HepG2 (cell line): ENCODE results near the gene CALY. TPM values are rescaled to one million over a fixed set of nuclear protein-coding genes. Genes with fewer than 3 reads are reported as not detected.

Experiments
- BCL6 ChIP-seq: IDR thresholded peaks from 2 replicates; pipeline ENCODE4 v1.6.1; 2016; ENCODE audit warnings: missing genetic modification reagents, missing compliant biosample characterization
- CCAR2 ChIP-seq: fragments of 200-400 bp; formaldehyde crosslinking; optimal IDR thresholded peaks from 2 replicates; pipeline ENCODE3; 2018; ENCODE audit warnings: low read depth, mild to moderate bottlenecking, low read length, moderate library complexity
- CENPX ChIP-seq: sonication (generic); formaldehyde crosslinking; IDR thresholded peaks from 2 replicates; pipeline ENCODE4 v1.9.0; 2021; ENCODE audit warnings: mild to moderate bottlenecking, missing genetic modification reagents, moderate library complexity
- CHD2 ChIP-seq: IDR thresholded peaks from 2 replicates; pipeline ENCODE4 v1.6.1; 2011; ENCODE audit warnings: low read depth, low read length, improper control_type of control experiment
- GATA4 ChIP-seq: sonication (generic); IDR thresholded peaks from 2 replicates; pipeline ENCODE4 v1.6.1; 2016; ENCODE audit warnings: antibody characterized with exemption, low read depth, borderline replicate concordance
- GFI1 ChIP-seq: sonication (generic); formaldehyde crosslinking; IDR thresholded peaks from 2 replicates; pipeline ENCODE4 v1.5.0; 2020; ENCODE audit warnings: missing genetic modification reagents, mild to moderate bottlenecking, borderline replicate concordance
- NFIC ChIP-seq: IDR thresholded peaks from 2 replicates; pipeline ENCODE4 v1.6.1; 2012; ENCODE audit warnings: mild to moderate bottlenecking, low read length, inconsistent platforms
- PPARG ChIP-seq: conservative IDR thresholded peaks from 2 replicates; pipeline ENCODE4 v1.6.1; 2016; ENCODE audit warnings: missing biosample characterization, missing genetic modification reagents
- RFX1 ChIP-seq: fragments of 450-650 bp; IDR thresholded peaks from 2 replicates; pipeline ENCODE4 v1.6.1; 2017
- RNF2 ChIP-seq: fragments of 450-650 bp; conservative IDR thresholded peaks from 2 replicates; pipeline ENCODE4 v1.6.1; 2016; ENCODE audit warnings: low read depth
- THAP11 ChIP-seq: IDR thresholded peaks from 2 replicates; pipeline ENCODE4 v1.6.1; 2016; ENCODE audit warnings: missing biosample characterization, missing genetic modification reagents
- YY1 ChIP-seq: IDR thresholded peaks from 2 replicates; pipeline ENCODE4 v1.6.1; 2011; ENCODE audit warnings: low read length, low read depth, moderate library complexity, mild to moderate bottlenecking; ENCODE audit not compliant: insufficient read depth, insufficient replicate concordance
- ZMYM3 ChIP-seq: sonication (generic); formaldehyde crosslinking; IDR thresholded peaks from 2 replicates; pipeline ENCODE4 v1.5.1; 2020; ENCODE audit warnings: mild to moderate bottlenecking, missing genetic modification reagents
- ZNF230 ChIP-seq: sonication (generic); formaldehyde crosslinking; IDR thresholded peaks from 2 replicates; pipeline ENCODE4 v1.4.0; 2020; ENCODE audit warnings: mild to moderate bottlenecking, missing genetic modification reagents
- ZNF841 ChIP-seq: sonication (generic); formaldehyde crosslinking; IDR thresholded peaks from 2 replicates; pipeline ENCODE4 v1.8.1; 2023; ENCODE audit warnings: missing genetic modification reagents, borderline replicate concordance
- polyA plus RNA-seq, 8 experiments: library from polyadenylated mRNA; depleted of rRNA in 3 of 8; stranded (reverse) in 7 of 8; unstranded in 1 of 8; fragments of >200 nt; fragmentation: Illumina TruSeq in 4 of 8; extraction: Trizol in 4 of 8; gene quantifications; 2 replicates each; pipeline versions ENCODE4 v1.2.1 to v1.2.3, GENCODE V29; 2011 to 2016; ENCODE audit warnings: low read depth in 4 of 8, missing spikeins in 1 of 8, mixed read lengths in 1 of 8; ENCODE audit not compliant: insufficient read depth in 1 of 8
- total RNA-seq, 5 experiments: library from RNA; depleted of rRNA; stranded (reverse); fragments of >200 nt; fragmentation: Illumina TruSeq; extraction: Trizol; gene quantifications; 2 replicates each; pipeline ENCODE4 v1.2.3, GENCODE V29; 2016; ENCODE audit warnings: low read depth in 1 of 5
- TF ChIP-seq, protein P1 (sequence below): IDR thresholded peaks from 2 replicates; pipeline ENCODE4 v1.6.1; 2016
- TF ChIP-seq, protein P2 (sequence below): IDR thresholded peaks from 2 replicates; pipeline ENCODE4 v1.6.1; 2012; ENCODE audit warnings: low read depth, low read length, improper control_type of control experiment
- TF ChIP-seq, protein P3 (sequence below): sonication (generic); formaldehyde crosslinking; IDR thresholded peaks from 2 replicates; pipeline ENCODE4 v1.5.1; 2020; ENCODE audit warnings: mild to moderate bottlenecking, missing genetic modification reagents, moderate library complexity
- TF ChIP-seq, protein P4 (sequence below): sonication (generic); formaldehyde crosslinking; IDR thresholded peaks from 2 replicates; pipeline ENCODE4 v1.4.0; 2020; ENCODE audit warnings: missing genetic modification reagents
- TF ChIP-seq, protein P5 (sequence below): sonication (generic); formaldehyde crosslinking; IDR thresholded peaks from 2 replicates; pipeline ENCODE4 v1.9.0; 2021; ENCODE audit warnings: missing genetic modification reagents, borderline replicate concordance

The CALY gene
- total and polyA plus RNA-seq, 2 of the 13 experiments (the other 11 are each of a cell fraction or from before 2014, with no cell fraction given), result 0.08 TPM; not detected in 1

DNA sequence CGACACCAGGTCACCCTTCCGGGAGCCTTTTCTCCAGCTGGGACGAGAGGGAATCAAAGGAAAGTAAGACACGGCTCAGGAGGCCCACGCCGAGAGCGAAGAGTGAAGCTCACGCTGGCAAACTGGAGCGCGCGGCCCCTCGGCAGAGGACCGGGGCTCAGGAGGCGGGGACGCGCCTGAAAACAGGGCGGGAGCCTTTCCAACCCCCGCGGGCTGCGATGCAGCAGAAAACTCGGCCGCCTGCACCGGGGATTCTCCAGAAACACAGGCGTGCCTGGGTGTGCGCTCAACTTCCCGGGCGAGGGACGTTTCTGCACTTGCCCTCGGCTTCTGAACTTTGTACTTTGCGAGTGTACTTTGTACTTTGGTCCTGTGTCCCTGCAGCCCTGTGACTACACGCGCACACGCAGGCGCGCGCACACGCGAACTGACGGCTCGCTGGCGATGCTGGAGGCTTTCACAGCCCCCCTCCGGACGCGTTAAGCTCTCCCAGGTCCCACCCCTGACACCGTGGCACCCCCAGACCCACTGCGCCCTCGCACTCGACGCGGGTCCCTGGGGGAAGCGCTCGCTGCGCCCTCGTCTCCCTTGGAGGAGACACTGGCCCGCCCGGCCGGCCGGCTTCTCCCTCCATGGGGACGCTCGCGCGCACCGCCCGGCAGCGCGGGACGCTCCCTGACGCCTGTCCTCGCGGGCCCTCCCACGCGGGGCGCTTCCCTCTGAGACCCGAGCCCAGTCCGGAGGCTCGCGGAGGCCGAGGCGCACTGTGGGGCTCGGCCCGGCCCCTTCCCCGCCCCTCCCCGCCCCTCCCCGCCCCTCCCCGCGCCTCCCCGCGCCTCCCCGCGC, 41.8 kb upstream of the CALY start (continued):
- TF ChIP-seq CENPX (CRISPR knock-in tag) (no peak), GATA4 (no peak; the same call in 1 of the 2 replicates), CCAR2 (no peak), BCL6 (CRISPR knock-in tag) (peak; percentile 32; the same call in 1 of the 2 replicates), THAP11 (CRISPR knock-in tag) (peak; percentile 49; the same call in 1 of the 2 replicates), ZMYM3 (CRISPR knock-in tag) (peak; percentile 40; the same call in 1 of the 2 replicates), RFX1 (no peak), NFIC (no peak), ZNF230 (peak; percentile 75), CHD2 (no peak), ZNF841 (no peak), GFI1 (CRISPR knock-in tag) (peak; percentile 53; the same call in 1 of the 2 replicates), RNF2 (no peak), YY1 (peak; percentile 14), PPARG (CRISPR knock-in tag) (no peak)
- TF ChIP-seq, protein P1, sequence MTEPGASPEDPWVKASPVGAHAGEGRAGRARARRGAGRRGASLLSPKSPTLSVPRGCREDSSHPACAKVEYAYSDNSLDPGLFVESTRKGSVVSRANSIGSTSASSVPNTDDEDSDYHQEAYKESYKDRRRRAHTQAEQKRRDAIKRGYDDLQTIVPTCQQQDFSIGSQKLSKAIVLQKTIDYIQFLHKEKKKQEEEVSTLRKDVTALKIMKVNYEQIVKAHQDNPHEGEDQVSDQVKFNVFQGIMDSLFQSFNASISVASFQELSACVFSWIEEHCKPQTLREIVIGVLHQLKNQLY (CRISPR knock-in tag), result no peak
- TF ChIP-seq, protein P2, sequence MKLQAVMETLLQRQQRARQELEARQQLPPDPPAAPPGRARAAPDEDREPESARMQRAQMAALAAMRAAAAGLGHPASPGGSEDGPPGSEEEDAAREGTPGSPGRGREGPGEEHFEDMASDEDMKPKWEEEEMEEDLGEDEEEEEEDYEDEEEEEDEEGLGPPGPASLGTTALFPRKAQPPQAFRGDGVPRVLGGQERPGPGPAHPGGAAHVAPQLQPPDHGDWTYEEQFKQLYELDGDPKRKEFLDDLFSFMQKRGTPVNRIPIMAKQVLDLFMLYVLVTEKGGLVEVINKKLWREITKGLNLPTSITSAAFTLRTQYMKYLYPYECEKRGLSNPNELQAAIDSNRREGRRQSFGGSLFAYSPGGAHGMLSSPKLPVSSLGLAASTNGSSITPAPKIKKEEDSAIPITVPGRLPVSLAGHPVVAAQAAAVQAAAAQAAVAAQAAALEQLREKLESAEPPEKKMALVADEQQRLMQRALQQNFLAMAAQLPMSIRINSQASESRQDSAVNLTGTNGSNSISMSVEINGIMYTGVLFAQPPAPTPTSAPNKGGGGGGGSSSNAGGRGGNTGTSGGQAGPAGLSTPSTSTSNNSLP, result no peak
- TF ChIP-seq, protein P3, sequence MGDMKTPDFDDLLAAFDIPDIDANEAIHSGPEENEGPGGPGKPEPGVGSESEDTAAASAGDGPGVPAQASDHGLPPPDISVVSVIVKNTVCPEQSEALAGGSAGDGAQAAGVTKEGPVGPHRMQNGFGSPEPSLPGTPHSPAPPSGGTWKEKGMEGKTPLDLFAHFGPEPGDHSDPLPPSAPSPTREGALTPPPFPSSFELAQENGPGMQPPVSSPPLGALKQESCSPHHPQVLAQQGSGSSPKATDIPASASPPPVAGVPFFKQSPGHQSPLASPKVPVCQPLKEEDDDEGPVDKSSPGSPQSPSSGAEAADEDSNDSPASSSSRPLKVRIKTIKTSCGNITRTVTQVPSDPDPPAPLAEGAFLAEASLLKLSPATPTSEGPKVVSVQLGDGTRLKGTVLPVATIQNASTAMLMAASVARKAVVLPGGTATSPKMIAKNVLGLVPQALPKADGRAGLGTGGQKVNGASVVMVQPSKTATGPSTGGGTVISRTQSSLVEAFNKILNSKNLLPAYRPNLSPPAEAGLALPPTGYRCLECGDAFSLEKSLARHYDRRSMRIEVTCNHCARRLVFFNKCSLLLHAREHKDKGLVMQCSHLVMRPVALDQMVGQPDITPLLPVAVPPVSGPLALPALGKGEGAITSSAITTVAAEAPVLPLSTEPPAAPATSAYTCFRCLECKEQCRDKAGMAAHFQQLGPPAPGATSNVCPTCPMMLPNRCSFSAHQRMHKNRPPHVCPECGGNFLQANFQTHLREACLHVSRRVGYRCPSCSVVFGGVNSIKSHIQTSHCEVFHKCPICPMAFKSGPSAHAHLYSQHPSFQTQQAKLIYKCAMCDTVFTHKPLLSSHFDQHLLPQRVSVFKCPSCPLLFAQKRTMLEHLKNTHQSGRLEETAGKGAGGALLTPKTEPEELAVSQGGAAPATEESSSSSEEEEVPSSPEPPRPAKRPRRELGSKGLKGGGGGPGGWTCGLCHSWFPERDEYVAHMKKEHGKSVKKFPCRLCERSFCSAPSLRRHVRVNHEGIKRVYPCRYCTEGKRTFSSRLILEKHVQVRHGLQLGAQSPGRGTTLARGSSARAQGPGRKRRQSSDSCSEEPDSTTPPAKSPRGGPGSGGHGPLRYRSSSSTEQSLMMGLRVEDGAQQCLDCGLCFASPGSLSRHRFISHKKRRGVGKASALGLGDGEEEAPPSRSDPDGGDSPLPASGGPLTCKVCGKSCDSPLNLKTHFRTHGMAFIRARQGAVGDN (CRISPR knock-in tag), result peak; percentile 88
- TF ChIP-seq, protein P4, sequence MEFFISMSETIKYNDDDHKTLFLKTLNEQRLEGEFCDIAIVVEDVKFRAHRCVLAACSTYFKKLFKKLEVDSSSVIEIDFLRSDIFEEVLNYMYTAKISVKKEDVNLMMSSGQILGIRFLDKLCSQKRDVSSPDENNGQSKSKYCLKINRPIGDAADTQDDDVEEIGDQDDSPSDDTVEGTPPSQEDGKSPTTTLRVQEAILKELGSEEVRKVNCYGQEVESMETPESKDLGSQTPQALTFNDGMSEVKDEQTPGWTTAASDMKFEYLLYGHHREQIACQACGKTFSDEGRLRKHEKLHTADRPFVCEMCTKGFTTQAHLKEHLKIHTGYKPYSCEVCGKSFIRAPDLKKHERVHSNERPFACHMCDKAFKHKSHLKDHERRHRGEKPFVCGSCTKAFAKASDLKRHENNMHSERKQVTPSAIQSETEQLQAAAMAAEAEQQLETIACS (CRISPR knock-in tag), result peak; percentile 94
- TF ChIP-seq, protein P5, sequence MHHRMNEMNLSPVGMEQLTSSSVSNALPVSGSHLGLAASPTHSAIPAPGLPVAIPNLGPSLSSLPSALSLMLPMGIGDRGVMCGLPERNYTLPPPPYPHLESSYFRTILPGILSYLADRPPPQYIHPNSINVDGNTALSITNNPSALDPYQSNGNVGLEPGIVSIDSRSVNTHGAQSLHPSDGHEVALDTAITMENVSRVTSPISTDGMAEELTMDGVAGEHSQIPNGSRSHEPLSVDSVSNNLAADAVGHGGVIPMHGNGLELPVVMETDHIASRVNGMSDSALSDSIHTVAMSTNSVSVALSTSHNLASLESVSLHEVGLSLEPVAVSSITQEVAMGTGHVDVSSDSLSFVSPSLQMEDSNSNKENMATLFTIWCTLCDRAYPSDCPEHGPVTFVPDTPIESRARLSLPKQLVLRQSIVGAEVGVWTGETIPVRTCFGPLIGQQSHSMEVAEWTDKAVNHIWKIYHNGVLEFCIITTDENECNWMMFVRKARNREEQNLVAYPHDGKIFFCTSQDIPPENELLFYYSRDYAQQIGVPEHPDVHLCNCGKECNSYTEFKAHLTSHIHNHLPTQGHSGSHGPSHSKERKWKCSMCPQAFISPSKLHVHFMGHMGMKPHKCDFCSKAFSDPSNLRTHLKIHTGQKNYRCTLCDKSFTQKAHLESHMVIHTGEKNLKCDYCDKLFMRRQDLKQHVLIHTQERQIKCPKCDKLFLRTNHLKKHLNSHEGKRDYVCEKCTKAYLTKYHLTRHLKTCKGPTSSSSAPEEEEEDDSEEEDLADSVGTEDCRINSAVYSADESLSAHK, result no peak
